Heart left ventricle (tissue), 16 donors: ENCODE measurements around the gene PLCXD3. TPM values are rescaled to one million over a fixed set of nuclear protein-coding genes. Genes with fewer than 3 reads are reported as not detected.
A peak's percentile ranks its signal among the peaks of the same experiment; 100 is the strongest.

Source experiments
- ATAC-seq, 4 donors: fragments of 200-7000 bp; cut with Tn5 transposase; one replicate each; pipeline ENCODE4 v1.9.1; 2020 to 2022; ENCODE audit warnings: moderate library complexity in 4 of 4, mild to moderate bottlenecking in 3 of 4, moderate number of reproducible peaks in 1 of 4
- DNase-seq, 5 donors: peaks; one replicate each; pipeline ENCODE4 v3.0.0-alpha.2; 2020
- H3K27ac ChIP-seq, 12 donors: fragments of 200-600 bp; sonication (generic) in 4 of 12; one replicate each; pipeline versions ENCODE4 v1.5.0 to v1.8.0; 2016 to 2022; ENCODE audit warnings: mild to moderate bottlenecking in 2 of 12
- H3K27me3 ChIP-seq, 9 donors: fragments of 200-600 bp; sonication (generic) in 2 of 9; one replicate each; pipeline versions ENCODE4 v1.5.1 to v1.8.0; 2016 to 2022; ENCODE audit warnings: mild to moderate bottlenecking in 3 of 9
- H3K36me3 ChIP-seq, 9 donors: fragments of 200-600 bp; sonication (generic) in 2 of 9; one replicate each; pipeline versions ENCODE4 v1.5.0 to v1.8.0; 2018 to 2022; ENCODE audit warnings: mild to moderate bottlenecking in 2 of 9
- H3K4me1 ChIP-seq, 12 donors: fragments of 200-600 bp; sonication (generic) in 4 of 12; one replicate each; pipeline versions ENCODE4 v1.5.0 to v1.8.0; 2016 to 2022; ENCODE audit warnings: mild to moderate bottlenecking in 3 of 12
- H3K4me3 ChIP-seq, 12 donors: fragments of 200-600 bp; sonication (generic) in 4 of 12; one replicate each; pipeline versions ENCODE4 v1.5.0 to v1.8.0; 2017 to 2022; ENCODE audit warnings: mild to moderate bottlenecking in 9 of 12, moderate library complexity in 4 of 12
- H3K9me3 ChIP-seq, 12 donors: fragments of 200-600 bp; sonication (generic) in 4 of 12; one replicate each; pipeline versions ENCODE4 v1.5.0 to v1.8.0; 2016 to 2022; ENCODE audit warnings: mild to moderate bottlenecking in 1 of 12
- POLR2A ChIP-seq, 2 donors: fragments of 450-650 bp; IDR thresholded peaks; one replicate each; pipeline ENCODE4 v1.6.1; 2017; ENCODE audit warnings: antibody characterized with exemption in 2 of 2, mild to moderate bottlenecking in 2 of 2, moderate library complexity in 2 of 2
- WGBS, 4 donors: extraction: QIAGEN DNeasy Blood & Tissue Kit in 2 of 4; methylation state at CpG; one replicate each; pipeline versions ENCODE4 v1.1.5 to v1.1.7; 2013 to 2018; 5-methylcytosine and 5-hydroxymethylcytosine counted together
- intact Hi-C, 10 donors: fragments of 100-400 bp; cut with DNase I; formaldehyde crosslinking; loops; one replicate each; pipeline versions ENCODE4 v1.11.1 to v1.14.2; 2022
- polyA plus RNA-seq, 2 donors: library from polyadenylated mRNA; stranded (reverse); fragments of 200-250 nt; gene quantifications; one replicate each; pipeline ENCODE4 v1.2.3, GENCODE V29; 2013
- total RNA-seq, 9 donors: library from RNA; depleted of rRNA in 2 of 9; stranded (reverse); fragments of >200 nt in 2 of 9; fragmentation: NEBNext Ultra II Directional in 3 of 9; extraction: Animal tissue kit (Norgen Biotek cat#: 25700) in 3 of 9; gene quantifications; one replicate each; pipeline versions ENCODE4 v1.1.0 to v1.2.4, GENCODE V29; 2016 to 2023
- TF ChIP-seq, protein P1 (sequence below), 12 donors: fragments of 200-600 bp; sonication (generic) in 4 of 12; IDR thresholded peaks; one replicate each; pipeline versions ENCODE4 v1.5.0 to v1.8.0; 2018 to 2022; ENCODE audit warnings: antibody characterized with exemption in 12 of 12, mild to moderate bottlenecking in 5 of 12
- donor health status: ischemic (EF 13 %, LVEDD 7.1; RV severe dilation, severe dysfunction).
- donor health status: healthy with polysubstance abuse.
- donor health status: DM: no; HTN: yes; CAD: no.
- donor health status: DM: no; HTN: no; CAD: no.
- donor health status: ischemic (EF 25% LVEDD 6.9; RV normal size, moderate dysfunction).
- donor health status: ischemic (EF 25% LVEDD 5.7; RV mildly dilated, moderate dysfunction).
- donor health status: healthy.
- donor health status: DM: yes; HTN: yes; CAD: no.
- donor health status: ischemic (EF 35%, LVEDD 5.7; RV mildly dilated, moderate dysfunction).
- donor health status: nonischemic (EF 11% LVEDD 7.7; RV severe dilation, severe dysfunction).
- donor health status: DM: yes; HTN: yes; CAD: no.
- donor health status: PGD.
- donor health status: ischemic (EF 29% LVEDD 5.4; RV normal size, mild dysfunction).
- donor health status: nonischemic (EF 23%, LVEDD 6.1; RV moderate dilation, normal function).

Gene PLCXD3
- total and polyA plus RNA-seq, 11 donors = 30.1 to 107 (median 62.5) TPM

DNA sequence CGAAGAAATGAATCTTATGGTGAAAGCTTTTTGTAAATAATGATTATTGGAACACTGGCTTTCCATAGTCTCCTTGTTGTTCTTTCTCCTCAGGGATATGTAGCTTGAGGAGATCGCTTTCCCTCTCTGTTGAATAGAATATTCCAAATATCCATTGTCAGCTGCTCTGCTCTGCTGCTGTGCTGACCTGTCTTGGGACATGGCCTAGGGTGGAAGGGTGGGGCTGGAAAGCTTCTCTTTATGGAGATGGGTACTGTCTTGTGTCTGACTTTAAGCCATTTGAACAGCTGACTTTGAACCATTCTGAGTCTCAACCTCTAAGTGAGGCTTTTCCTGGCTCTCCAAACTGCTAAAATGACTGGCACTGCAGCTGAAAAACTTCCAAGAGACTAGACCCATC, 135.8 kb downstream of the PLCXD3 start:
- Histone ChIP-seq H3K4me3 (no peak overlapping the region), H3K9me3 (no peaks in the 10 kb centered on the region), H3K27me3 (no peaks in the 10 kb centered on the region), H3K4me1 (peaks cover 0 to 37% (median 10%) of the 10 kb centered on the region in 12 donors), H3K36me3 (no peaks in the 10 kb centered on the region), H3K27ac (no peak overlapping the region)
- 79 to 93% (median 90%) methylated on average over 2 of the region's 2 CpGs for WGBS, 4 donors
- no peak for DNase-seq
- no peak for ATAC-seq
- intact Hi-C loops = no loop called here
- no peak for TF ChIP-seq POLR2A (IDR thresholded peaks at IDR 0.05)
- TF ChIP-seq, protein P1, sequence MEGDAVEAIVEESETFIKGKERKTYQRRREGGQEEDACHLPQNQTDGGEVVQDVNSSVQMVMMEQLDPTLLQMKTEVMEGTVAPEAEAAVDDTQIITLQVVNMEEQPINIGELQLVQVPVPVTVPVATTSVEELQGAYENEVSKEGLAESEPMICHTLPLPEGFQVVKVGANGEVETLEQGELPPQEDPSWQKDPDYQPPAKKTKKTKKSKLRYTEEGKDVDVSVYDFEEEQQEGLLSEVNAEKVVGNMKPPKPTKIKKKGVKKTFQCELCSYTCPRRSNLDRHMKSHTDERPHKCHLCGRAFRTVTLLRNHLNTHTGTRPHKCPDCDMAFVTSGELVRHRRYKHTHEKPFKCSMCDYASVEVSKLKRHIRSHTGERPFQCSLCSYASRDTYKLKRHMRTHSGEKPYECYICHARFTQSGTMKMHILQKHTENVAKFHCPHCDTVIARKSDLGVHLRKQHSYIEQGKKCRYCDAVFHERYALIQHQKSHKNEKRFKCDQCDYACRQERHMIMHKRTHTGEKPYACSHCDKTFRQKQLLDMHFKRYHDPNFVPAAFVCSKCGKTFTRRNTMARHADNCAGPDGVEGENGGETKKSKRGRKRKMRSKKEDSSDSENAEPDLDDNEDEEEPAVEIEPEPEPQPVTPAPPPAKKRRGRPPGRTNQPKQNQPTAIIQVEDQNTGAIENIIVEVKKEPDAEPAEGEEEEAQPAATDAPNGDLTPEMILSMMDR (IDR thresholded peaks at IDR 0.05) = no peak

DNA sequence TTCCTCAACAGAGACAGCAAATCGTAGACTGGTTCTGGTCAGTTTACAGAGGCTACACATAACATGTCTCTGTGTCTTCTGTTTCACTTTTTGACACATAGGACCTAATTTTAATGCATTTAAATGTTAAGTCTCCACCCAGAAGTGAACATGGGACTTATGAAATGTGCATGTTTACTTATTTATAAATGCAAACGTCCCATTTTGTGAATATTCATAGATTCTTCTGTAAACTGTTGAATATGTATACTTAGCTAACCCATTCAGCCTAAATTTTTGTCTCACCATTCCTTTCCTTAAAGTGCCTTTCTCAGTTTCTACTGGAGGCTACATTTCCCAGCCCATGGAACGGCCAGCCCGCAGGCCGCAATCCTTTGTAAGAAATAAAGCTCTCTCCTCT, 137.2 kb downstream of the PLCXD3 start:
- peaks cover 0 to 34% (median 12%) of the 10 kb centered on the region in 12 donors for H3K4me1 ChIP-seq
- WGBS, 4 donors = 84 to 91% (median 89%) methylated on average over 5 of the region's 5 CpGs
- H3K27ac ChIP-seq = no peak overlapping the region
- ATAC-seq = no peak
- no peak overlapping the region for H3K4me3 ChIP-seq
- TF ChIP-seq POLR2A (IDR thresholded peaks at IDR 0.05) = no peak
- TF ChIP-seq, protein P1 (IDR thresholded peaks at IDR 0.05) = no peak
- DNase-seq = no peak
- intact Hi-C loops = no loop called here
- H3K36me3 ChIP-seq = no peaks in the 10 kb centered on the region
- no peaks in the 10 kb centered on the region for H3K9me3 ChIP-seq
- H3K27me3 ChIP-seq = no peaks in the 10 kb centered on the region

DNA sequence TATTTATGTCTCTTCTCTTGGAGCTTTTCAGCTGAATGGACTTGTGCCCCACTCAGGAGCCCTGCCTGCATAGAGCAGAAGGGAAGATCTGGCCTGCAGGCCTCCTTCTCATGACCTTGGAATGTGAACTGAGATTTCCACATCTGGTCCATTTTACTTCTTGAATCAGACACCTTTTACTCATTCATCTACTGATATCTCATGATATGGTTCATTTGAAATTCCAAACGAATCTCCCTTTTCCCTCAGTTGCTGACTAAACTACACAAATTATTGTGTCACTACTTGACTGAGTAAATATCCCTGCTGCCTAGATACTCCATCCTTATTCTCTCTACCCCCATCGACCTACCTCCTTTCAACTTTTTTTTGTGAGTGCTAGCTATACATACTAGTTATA, 138.7 kb downstream of the PLCXD3 start:
- Histone ChIP-seq H3K4me1 (peaks cover 0 to 34% (median 12%) of the 10 kb centered on the region in 12 donors), H3K27ac (peak overlapping the region in 2 of 12 donors; percentile 17 to 30), H3K4me3 (no peak overlapping the region), H3K27me3 (no peaks in the 10 kb centered on the region), H3K9me3 (no peaks in the 10 kb centered on the region), H3K36me3 (no peaks in the 10 kb centered on the region)
- TF ChIP-seq, protein P1 (IDR thresholded peaks at IDR 0.05) = no peak
- no peak for TF ChIP-seq POLR2A (IDR thresholded peaks at IDR 0.05)
- DNase-seq (no peak), ATAC-seq (peak in 2 of 4 donors; percentile 27)
- WGBS, 4 donors = 48 to 65% (median 58%) methylated on average over 2 of the region's 2 CpGs
- intact Hi-C loops = no loop called here

DNA sequence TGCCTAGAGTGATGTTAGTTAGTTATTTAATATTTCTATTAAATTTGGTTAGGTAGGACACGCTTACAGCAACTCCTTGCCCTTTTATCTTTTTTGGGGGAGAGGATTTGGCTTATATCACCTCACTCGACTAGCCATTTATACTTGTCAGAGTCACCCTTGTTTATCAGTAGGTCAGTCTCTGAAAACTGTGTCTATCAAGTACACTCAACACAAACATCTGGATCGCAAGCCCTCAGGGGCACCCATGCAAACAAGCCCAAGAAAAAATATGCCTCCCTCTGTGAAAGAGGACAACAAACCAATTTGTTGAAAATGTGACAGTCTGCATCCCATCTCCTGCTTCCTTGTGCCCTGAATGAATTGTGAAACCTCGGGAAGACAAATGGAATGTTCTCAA, 139.9 kb downstream of the PLCXD3 start:
- Histone ChIP-seq H3K4me1 (peaks cover 0 to 30% (median 12%) of the 10 kb centered on the region in 12 donors), H3K4me3 (no peak overlapping the region), H3K27me3 (no peaks in the 10 kb centered on the region), H3K36me3 (no peaks in the 10 kb centered on the region), H3K9me3 (no peaks in the 10 kb centered on the region), H3K27ac (peak overlapping the region in 7 of 12 donors; percentile 6 to 43 (median 30))
- no peak for DNase-seq
- WGBS, 4 donors = 17 to 23% (median 21%) methylated on average over 4 of the region's 4 CpGs
- intact Hi-C loops = no loop called here
- ATAC-seq = peak; percentile 9 to 56 (median 26)
- TF ChIP-seq, protein P1 (IDR thresholded peaks at IDR 0.05) = no peak
- TF ChIP-seq POLR2A (IDR thresholded peaks at IDR 0.05) = no peak
